K562 (cell line): ENCODE data around the gene TSPAN16. TPM values are rescaled to one million over a fixed set of nuclear protein-coding genes. Genes with fewer than 3 reads are reported as not detected.

Experiments
- ARHGAP35 ChIP-seq: fragments of 450-650 bp; IDR thresholded peaks from 2 replicates; pipeline ENCODE4 v1.6.1; 2018; ENCODE audit not compliant: partially characterized antibody
- ARNT ChIP-seq, 2 experiments: fragments of 450-650 bp; IDR thresholded peaks; 2 replicates each; pipeline ENCODE4 v1.6.1; 2016; ENCODE audit warnings: mild to moderate bottlenecking in 1 of 2
- E2F4 ChIP-seq: sonication (generic); formaldehyde crosslinking; IDR thresholded peaks from 2 replicates; pipeline ENCODE4 v1.8.0; 2022; ENCODE audit warnings: mild to moderate bottlenecking, low read depth, missing genetic modification reagents
- ESRRA ChIP-seq: fragments of 450-650 bp; IDR thresholded peaks from 2 replicates; pipeline ENCODE4 v1.6.1; 2014; ENCODE audit warnings: low read depth, mild to moderate bottlenecking, moderate library complexity, borderline replicate concordance
- MYC ChIP-seq, 2 experiments: fragments of 250-450 bp in 1 of 2; sonication (Bioruptor Pico) in 1 of 2; IDR thresholded peaks; 2 replicates each; pipeline versions ENCODE4 v1.5.1 to v1.6.1; 2012 to 2021; ENCODE audit warnings: low read depth in 2 of 2, borderline replicate concordance in 1 of 2, improper control_type of control experiment in 1 of 2, low read length in 1 of 2, mild to moderate bottlenecking in 1 of 2, moderate library complexity in 1 of 2
- NCOA2 ChIP-seq, 2 experiments: fragments of 450-650 bp; IDR thresholded peaks; 2 replicates each; pipeline ENCODE4 v1.6.1; 2018; ENCODE audit warnings: mild to moderate bottlenecking in 2 of 2, moderate library complexity in 1 of 2; ENCODE audit not compliant: partially characterized antibody in 2 of 2
- NCOA6 ChIP-seq: fragments of 450-650 bp; IDR thresholded peaks from 2 replicates; pipeline ENCODE4 v1.6.1; 2017; ENCODE audit warnings: mild to moderate bottlenecking
- NFATC3 ChIP-seq: fragments of 450-650 bp; IDR thresholded peaks from 2 replicates; pipeline ENCODE4 v1.6.1; 2017; ENCODE audit warnings: mild to moderate bottlenecking
- NR1H2 ChIP-seq: sonication (generic); formaldehyde crosslinking; IDR thresholded peaks from 2 replicates; pipeline ENCODE4 v1.4.0; 2020; ENCODE audit warnings: mild to moderate bottlenecking, missing genetic modification reagents
- NR2C1 ChIP-seq, 2 experiments: fragments of 450-650 bp; IDR thresholded peaks; 2 replicates each; pipeline ENCODE4 v1.6.1; 2017; ENCODE audit warnings: mild to moderate bottlenecking in 2 of 2, antibody characterized with exemption in 1 of 2, inconsistent platforms in 1 of 2, missing compliant biosample characterization in 1 of 2, missing genetic modification characterization in 1 of 2
- PURB ChIP-seq: sonication (generic); formaldehyde crosslinking; IDR thresholded peaks from 2 replicates; pipeline ENCODE4 v1.9.0; 2021; ENCODE audit warnings: low read depth, mild to moderate bottlenecking, missing genetic modification reagents
- RBFOX2 ChIP-seq: fragments of 200-400 bp; formaldehyde crosslinking; IDR thresholded peaks from 2 replicates; pipeline ENCODE4 v1.6.1; 2017; ENCODE audit warnings: low read depth, mild to moderate bottlenecking, low read length, moderate library complexity
- SIN3A ChIP-seq, 2 experiments: fragments of 150-350 bp in 1 of 2; IDR thresholded peaks; 2 replicates each; pipeline ENCODE4 v1.6.1; 2011 to 2016; ENCODE audit warnings: borderline replicate concordance in 2 of 2, low read depth in 2 of 2, low read length in 2 of 2, mild to moderate bottlenecking in 2 of 2, moderate library complexity in 2 of 2; ENCODE audit not compliant: control insufficient read depth in 1 of 2
- SPI1 ChIP-seq: IDR thresholded peaks from 2 replicates; pipeline ENCODE4 v1.6.1; 2011; ENCODE audit warnings: low read depth, low read length, control low read depth, borderline replicate concordance
- TBP ChIP-seq: optimal IDR thresholded peaks from 2 replicates; pipeline ENCODE3; 2011; ENCODE audit warnings: low read depth, low read length, improper control_type of control experiment
- TCF7L2 ChIP-seq: fragments of 150-350 bp; IDR thresholded peaks from 2 replicates; pipeline ENCODE4 v1.6.1; 2016; ENCODE audit warnings: low read depth, mild to moderate bottlenecking, low read length, moderate library complexity
- ZC3H8 ChIP-seq: fragments of 450-650 bp; IDR thresholded peaks from 2 replicates; pipeline ENCODE4 v1.6.1; 2017
- ZNF124 ChIP-seq: sonication (generic); formaldehyde crosslinking; IDR thresholded peaks from 2 replicates; pipeline ENCODE4 v1.8.1; 2022; ENCODE audit warnings: missing genetic modification reagents
- ZZZ3 ChIP-seq: fragments of 450-650 bp; IDR thresholded peaks from 2 replicates; pipeline ENCODE4 v1.6.1; 2016; ENCODE audit warnings: antibody characterized with exemption, mild to moderate bottlenecking, moderate library complexity
- polyA plus RNA-seq, 8 experiments: library from polyadenylated mRNA; depleted of rRNA in 4 of 8; stranded (reverse) in 5 of 8; unstranded in 3 of 8; fragments of >200 nt; fragmentation: Nextera tagmentation in 2 of 8; fragmentation: Illumina TruSeq in 1 of 8; extraction: Ambion mirVana in 2 of 8; extraction: Trizol in 1 of 8; gene quantifications; 2 replicates each; pipeline versions ENCODE4 v1.2.1 to v1.2.3, GENCODE V29; 2011 to 2014; ENCODE audit warnings: inconsistent platforms in 1 of 8, missing spikeins in 1 of 8
- total RNA-seq, 7 experiments: library from RNA; depleted of rRNA in 6 of 7; stranded (reverse); fragments of >200 nt in 6 of 7; fragmentation: Illumina TruSeq in 2 of 7; extraction: Trizol in 2 of 7; gene quantifications; 2 replicates each; pipeline versions ENCODE4 v1.2.1 to v1.2.3, GENCODE V29; 2011 to 2021; ENCODE audit warnings: low replicate concordance in 1 of 7
- TF ChIP-seq, protein P1 (sequence below): sonication (generic); formaldehyde crosslinking; IDR thresholded peaks from 2 replicates; pipeline ENCODE4 v1.8.1; 2023; ENCODE audit warnings: mild to moderate bottlenecking, missing genetic modification reagents
- TF ChIP-seq, protein P2 (sequence below): fragments of 200-800 bp; sonication (Bioruptor generic); IDR thresholded peaks from 2 replicates; pipeline ENCODE4 v1.6.1; 2017; ENCODE audit warnings: missing genetic modification characterization, missing compliant biosample characterization
- TF ChIP-seq, protein P3 (sequence below): fragments of 450-650 bp; formaldehyde crosslinking; IDR thresholded peaks from 2 replicates; pipeline ENCODE4 v1.4.0; 2022; ENCODE audit warnings: missing genetic modification characterization

The TSPAN16 gene
- total and polyA plus RNA-seq, 9 of the 15 experiments (the other 6 are each of a cell fraction or from before 2014, with no cell fraction given), result not detected

- TF ChIP-seq NFATC3, result no peak
- TF ChIP-seq E2F4 (CRISPR knock-in tag), result 0 out of 2 replicates have a peak, but pooled peaks have one; percentile 22
- TF ChIP-seq ZC3H8, result peak; percentile 84; the same call in 1 of the 2 replicates
- TF ChIP-seq ZZZ3, result no peak
- TF ChIP-seq RBFOX2, result peak; percentile 73
- TF ChIP-seq, protein P1, sequence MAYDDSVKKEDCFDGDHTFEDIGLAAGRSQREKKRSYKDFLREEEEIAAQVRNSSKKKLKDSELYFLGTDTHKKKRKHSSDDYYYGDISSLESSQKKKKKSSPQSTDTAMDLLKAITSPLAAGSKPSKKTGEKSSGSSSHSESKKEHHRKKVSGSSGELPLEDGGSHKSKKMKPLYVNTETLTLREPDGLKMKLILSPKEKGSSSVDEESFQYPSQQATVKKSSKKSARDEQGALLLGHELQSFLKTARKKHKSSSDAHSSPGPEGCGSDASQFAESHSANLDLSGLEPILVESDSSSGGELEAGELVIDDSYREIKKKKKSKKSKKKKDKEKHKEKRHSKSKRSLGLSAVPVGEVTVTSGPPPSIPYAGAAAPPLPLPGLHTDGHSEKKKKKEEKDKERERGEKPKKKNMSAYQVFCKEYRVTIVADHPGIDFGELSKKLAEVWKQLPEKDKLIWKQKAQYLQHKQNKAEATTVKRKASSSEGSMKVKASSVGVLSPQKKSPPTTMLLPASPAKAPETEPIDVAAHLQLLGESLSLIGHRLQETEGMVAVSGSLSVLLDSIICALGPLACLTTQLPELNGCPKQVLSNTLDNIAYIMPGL, result no peak
- TF ChIP-seq TCF7L2, result no peak
- TF ChIP-seq ESRRA, result peak; percentile 25; the same call in 1 of the 2 replicates
- no peak for TF ChIP-seq ZNF124 (CRISPR knock-in tag)
- no peak for TF ChIP-seq NR2C1 (IDR thresholded peaks at IDR 0.05)
- no peak for TF ChIP-seq NR2C1 (tag; IDR thresholded peaks at IDR 0.05)
- TF ChIP-seq, protein P2, sequence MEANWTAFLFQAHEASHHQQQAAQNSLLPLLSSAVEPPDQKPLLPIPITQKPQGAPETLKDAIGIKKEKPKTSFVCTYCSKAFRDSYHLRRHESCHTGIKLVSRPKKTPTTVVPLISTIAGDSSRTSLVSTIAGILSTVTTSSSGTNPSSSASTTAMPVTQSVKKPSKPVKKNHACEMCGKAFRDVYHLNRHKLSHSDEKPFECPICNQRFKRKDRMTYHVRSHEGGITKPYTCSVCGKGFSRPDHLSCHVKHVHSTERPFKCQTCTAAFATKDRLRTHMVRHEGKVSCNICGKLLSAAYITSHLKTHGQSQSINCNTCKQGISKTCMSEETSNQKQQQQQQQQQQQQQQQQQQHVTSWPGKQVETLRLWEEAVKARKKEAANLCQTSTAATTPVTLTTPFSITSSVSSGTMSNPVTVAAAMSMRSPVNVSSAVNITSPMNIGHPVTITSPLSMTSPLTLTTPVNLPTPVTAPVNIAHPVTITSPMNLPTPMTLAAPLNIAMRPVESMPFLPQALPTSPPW (CRISPR knock-in tag), result peak; percentile 78
- no peak for TF ChIP-seq SPI1
- TF ChIP-seq ARNT (IDR thresholded peaks at IDR 0.05), result peak in 1 of 2 experiments; percentile 55; a peak in 1 of 4 replicates
- TF ChIP-seq PURB (CRISPR knock-in tag), result no peak
- TF ChIP-seq ARHGAP35, result peak; percentile 82
- TF ChIP-seq MYC (IDR thresholded peaks at IDR 0.05; ENCODE audit: low read depth, low read length), result peak; percentile 18; the same call in 1 of the 2 replicates
- TF ChIP-seq MYC (CRISPR knock-in tag; IDR thresholded peaks at IDR 0.05; ENCODE audit: borderline replicate concordance, low read depth), result no peak
- TF ChIP-seq SIN3A (IDR thresholded peaks at IDR 0.05; ENCODE audit: borderline replicate concordance in 2 of 2, control insufficient read depth in 1 of 2, low read depth in 2 of 2, low read length in 2 of 2), result no peak
- TF ChIP-seq NCOA2 (IDR thresholded peaks at IDR 0.05; ENCODE audit: partially characterized antibody in 2 of 2), result no peak
- TF ChIP-seq NCOA6, result no peak
- TF ChIP-seq, protein P3, sequence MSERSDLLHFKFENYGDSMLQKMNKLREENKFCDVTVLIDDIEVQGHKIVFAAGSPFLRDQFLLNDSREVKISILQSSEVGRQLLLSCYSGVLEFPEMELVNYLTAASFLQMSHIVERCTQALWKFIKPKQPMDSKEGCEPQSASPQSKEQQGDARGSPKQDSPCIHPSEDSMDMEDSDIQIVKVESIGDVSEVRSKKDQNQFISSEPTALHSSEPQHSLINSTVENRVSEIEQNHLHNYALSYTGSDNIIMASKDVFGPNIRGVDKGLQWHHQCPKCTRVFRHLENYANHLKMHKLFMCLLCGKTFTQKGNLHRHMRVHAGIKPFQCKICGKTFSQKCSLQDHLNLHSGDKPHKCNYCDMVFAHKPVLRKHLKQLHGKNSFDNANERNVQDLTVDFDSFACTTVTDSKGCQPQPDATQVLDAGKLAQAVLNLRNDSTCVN (CRISPR knock-in tag), result 0 out of 2 replicates have a peak, but pooled peaks have one; percentile 65
- TF ChIP-seq NR1H2 (CRISPR knock-in tag), result no peak
- TF ChIP-seq TBP, result peak; percentile 16
These were observed 59.5 kb downstream of the TSPAN16 start, which contains the start of gene PLPPR2 (continued) for GRCh38 chr19:11355160-11356073.
